Measurements from ENCODE around the gene ABCC1.
"Not testable (repeated sequence)": the region's sequence is repeated elsewhere in the genome, so short reads cannot be mapped to it uniquely, and the experiment has no call there.

The ABCC1 gene

DNA sequence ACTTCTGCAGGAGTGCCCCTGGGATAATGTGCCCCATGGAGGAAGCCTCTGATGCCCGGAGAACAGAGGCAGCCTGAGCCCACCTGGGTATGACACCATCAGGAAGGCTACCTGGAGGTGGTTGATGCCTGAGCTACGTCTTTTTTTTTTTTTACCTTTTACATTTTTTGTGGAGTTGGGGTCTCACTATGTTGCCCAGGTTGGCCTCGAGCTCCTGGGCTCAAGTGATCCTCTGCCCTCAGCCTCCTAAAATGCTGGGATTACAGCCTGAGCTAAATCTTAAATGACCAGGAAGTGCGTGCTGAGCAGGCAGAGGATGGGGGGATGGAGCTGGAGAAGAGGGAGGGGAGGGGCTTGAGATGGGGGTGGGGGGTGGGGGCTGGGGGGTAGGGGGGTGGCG is 241.1 kb downstream of the ABCC1 start:
- no peak overlapping the region for H3K4me3 ChIP-seq (ENCODE audit: low read depth, low read length)
- no peaks in the 10 kb centered on the region for H3K4me1 ChIP-seq (ENCODE audit: control insufficient read depth, insufficient read depth, low read length)
- H3K27ac ChIP-seq (ENCODE audit: extremely low read depth, low read depth, low read length), result no peak overlapping the region
- H3K9me3 ChIP-seq (ENCODE audit: control insufficient read depth, insufficient read depth, low read depth, low read length), result no peaks in the 10 kb centered on the region
- ChIA-PET CTCF (interaction anchor here (0.5 to 0.7 kb wide), 2 partner anchors 413 to 722 kb away, joined by 4 to 5 read pairs; no protein-coding TSS in a partner anchor), POLR2A (no interaction called here)
- no peaks in the 10 kb centered on the region for H3K36me3 ChIP-seq (ENCODE audit: control insufficient read depth in 2 of 2, insufficient read depth in 1 of 2, low read length in 2 of 2)
- no peak for TF ChIP-seq ZNF114 (tag by site-specific recombination; IDR thresholded peaks at IDR 0.05)
- no peak for TF ChIP-seq ZFHX2 (tag by site-specific recombination; conservative IDR thresholded peaks at IDR 0.05)
- TF ChIP-seq ZSCAN23 (tag by site-specific recombination; IDR thresholded peaks at IDR 0.05), result no peak
- TF ChIP-seq ZNF548 (tag by site-specific recombination; IDR thresholded peaks at IDR 0.05), result no peak
- TF ChIP-seq ZEB2 (tag by site-specific recombination; IDR thresholded peaks at IDR 0.05), result no peak
- TF ChIP-seq ZNF473 (tag by site-specific recombination; IDR thresholded peaks at IDR 0.05), result no peak
- no peak for TF ChIP-seq ZBTB8A (tag by site-specific recombination; IDR thresholded peaks at IDR 0.05)
- TF ChIP-seq, protein P1, sequence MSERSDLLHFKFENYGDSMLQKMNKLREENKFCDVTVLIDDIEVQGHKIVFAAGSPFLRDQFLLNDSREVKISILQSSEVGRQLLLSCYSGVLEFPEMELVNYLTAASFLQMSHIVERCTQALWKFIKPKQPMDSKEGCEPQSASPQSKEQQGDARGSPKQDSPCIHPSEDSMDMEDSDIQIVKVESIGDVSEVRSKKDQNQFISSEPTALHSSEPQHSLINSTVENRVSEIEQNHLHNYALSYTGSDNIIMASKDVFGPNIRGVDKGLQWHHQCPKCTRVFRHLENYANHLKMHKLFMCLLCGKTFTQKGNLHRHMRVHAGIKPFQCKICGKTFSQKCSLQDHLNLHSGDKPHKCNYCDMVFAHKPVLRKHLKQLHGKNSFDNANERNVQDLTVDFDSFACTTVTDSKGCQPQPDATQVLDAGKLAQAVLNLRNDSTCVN (tag by site-specific recombination; optimal IDR thresholded peaks at IDR 0.05), result no peak
- TF ChIP-seq SCRT2 (tag by site-specific recombination; IDR thresholded peaks at IDR 0.05), result no peak
- no peak for TF ChIP-seq ZNF423 (tag by site-specific recombination; IDR thresholded peaks at IDR 0.05)
- TF ChIP-seq ZNF670 (tag by site-specific recombination; IDR thresholded peaks at IDR 0.05; ENCODE audit: low read depth), result no peak
- no peak for TF ChIP-seq ZNF792 (tag by site-specific recombination; IDR thresholded peaks at IDR 0.05)
- TF ChIP-seq, protein P2, sequence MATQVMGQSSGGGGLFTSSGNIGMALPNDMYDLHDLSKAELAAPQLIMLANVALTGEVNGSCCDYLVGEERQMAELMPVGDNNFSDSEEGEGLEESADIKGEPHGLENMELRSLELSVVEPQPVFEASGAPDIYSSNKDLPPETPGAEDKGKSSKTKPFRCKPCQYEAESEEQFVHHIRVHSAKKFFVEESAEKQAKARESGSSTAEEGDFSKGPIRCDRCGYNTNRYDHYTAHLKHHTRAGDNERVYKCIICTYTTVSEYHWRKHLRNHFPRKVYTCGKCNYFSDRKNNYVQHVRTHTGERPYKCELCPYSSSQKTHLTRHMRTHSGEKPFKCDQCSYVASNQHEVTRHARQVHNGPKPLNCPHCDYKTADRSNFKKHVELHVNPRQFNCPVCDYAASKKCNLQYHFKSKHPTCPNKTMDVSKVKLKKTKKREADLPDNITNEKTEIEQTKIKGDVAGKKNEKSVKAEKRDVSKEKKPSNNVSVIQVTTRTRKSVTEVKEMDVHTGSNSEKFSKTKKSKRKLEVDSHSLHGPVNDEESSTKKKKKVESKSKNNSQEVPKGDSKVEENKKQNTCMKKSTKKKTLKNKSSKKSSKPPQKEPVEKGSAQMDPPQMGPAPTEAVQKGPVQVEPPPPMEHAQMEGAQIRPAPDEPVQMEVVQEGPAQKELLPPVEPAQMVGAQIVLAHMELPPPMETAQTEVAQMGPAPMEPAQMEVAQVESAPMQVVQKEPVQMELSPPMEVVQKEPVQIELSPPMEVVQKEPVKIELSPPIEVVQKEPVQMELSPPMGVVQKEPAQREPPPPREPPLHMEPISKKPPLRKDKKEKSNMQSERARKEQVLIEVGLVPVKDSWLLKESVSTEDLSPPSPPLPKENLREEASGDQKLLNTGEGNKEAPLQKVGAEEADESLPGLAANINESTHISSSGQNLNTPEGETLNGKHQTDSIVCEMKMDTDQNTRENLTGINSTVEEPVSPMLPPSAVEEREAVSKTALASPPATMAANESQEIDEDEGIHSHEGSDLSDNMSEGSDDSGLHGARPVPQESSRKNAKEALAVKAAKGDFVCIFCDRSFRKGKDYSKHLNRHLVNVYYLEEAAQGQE (tag by site-specific recombination; IDR thresholded peaks at IDR 0.05), result no peak
- TF ChIP-seq ZNF248 (tag by site-specific recombination; IDR thresholded peaks at IDR 0.05), result no peak
- no peak for TF ChIP-seq ZNF274 (IDR thresholded peaks at IDR 0.05; ENCODE audit: low read length)
- TF ChIP-seq ZNF274 (tag by site-specific recombination; IDR thresholded peaks at IDR 0.05; ENCODE audit: borderline replicate concordance), result no peak
- TF ChIP-seq, protein P3, sequence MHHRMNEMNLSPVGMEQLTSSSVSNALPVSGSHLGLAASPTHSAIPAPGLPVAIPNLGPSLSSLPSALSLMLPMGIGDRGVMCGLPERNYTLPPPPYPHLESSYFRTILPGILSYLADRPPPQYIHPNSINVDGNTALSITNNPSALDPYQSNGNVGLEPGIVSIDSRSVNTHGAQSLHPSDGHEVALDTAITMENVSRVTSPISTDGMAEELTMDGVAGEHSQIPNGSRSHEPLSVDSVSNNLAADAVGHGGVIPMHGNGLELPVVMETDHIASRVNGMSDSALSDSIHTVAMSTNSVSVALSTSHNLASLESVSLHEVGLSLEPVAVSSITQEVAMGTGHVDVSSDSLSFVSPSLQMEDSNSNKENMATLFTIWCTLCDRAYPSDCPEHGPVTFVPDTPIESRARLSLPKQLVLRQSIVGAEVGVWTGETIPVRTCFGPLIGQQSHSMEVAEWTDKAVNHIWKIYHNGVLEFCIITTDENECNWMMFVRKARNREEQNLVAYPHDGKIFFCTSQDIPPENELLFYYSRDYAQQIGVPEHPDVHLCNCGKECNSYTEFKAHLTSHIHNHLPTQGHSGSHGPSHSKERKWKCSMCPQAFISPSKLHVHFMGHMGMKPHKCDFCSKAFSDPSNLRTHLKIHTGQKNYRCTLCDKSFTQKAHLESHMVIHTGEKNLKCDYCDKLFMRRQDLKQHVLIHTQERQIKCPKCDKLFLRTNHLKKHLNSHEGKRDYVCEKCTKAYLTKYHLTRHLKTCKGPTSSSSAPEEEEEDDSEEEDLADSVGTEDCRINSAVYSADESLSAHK (tag by site-specific recombination; IDR thresholded peaks at IDR 0.05), result no peak
- no peak for TF ChIP-seq ZNF664 (tag by site-specific recombination; IDR thresholded peaks at IDR 0.05)
- no peak for TF ChIP-seq ZNF157 (tag by site-specific recombination; IDR thresholded peaks at IDR 0.05)
- TF ChIP-seq, protein P4, sequence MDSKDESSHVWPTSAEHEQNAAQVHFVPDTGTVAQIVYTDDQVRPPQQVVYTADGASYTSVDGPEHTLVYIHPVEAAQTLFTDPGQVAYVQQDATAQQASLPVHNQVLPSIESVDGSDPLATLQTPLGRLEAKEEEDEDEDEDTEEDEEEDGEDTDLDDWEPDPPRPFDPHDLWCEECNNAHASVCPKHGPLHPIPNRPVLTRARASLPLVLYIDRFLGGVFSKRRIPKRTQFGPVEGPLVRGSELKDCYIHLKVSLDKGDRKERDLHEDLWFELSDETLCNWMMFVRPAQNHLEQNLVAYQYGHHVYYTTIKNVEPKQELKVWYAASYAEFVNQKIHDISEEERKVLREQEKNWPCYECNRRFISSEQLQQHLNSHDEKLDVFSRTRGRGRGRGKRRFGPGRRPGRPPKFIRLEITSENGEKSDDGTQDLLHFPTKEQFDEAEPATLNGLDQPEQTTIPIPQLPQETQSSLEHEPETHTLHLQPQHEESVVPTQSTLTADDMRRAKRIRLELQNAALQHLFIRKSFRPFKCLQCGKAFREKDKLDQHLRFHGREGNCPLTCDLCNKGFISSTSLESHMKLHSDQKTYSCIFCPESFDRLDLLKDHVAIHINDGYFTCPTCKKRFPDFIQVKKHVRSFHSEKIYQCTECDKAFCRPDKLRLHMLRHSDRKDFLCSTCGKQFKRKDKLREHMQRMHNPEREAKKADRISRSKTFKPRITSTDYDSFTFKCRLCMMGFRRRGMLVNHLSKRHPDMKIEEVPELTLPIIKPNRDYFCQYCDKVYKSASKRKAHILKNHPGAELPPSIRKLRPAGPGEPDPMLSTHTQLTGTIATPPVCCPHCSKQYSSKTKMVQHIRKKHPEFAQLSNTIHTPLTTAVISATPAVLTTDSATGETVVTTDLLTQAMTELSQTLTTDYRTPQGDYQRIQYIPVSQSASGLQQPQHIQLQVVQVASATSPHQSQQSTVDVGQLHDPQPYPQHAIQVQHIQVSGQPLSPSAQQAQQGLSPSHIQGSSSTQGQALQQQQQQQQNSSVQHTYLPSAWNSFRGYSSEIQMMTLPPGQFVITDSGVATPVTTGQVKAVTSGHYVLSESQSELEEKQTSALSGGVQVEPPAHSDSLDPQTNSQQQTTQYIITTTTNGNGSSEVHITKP (tag by site-specific recombination; IDR thresholded peaks at IDR 0.05), result no peak
- TF ChIP-seq OVOL3 (tag by site-specific recombination; IDR thresholded peaks at IDR 0.05), result no peak

DNA sequence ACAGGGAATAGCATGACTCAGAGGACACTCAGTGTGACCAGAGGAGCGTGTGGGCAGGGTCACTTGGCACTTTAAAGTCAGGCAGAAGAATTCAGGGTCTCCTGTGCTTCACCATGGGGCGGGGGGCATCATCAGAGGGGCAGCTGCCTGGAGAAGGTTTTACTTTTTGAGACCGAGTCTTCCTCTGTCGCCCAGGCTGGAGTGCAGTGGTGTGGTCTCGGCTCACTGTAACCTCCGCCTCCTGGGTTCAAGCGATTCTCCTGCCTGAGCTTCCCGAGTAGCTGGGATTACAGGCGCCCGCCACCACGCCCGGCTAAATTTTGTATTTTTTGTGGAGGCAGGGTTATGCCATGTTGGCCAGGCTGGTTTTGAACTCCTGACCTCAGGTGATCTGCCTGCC is 241.6 kb downstream of the ABCC1 start:
- H3K4me1 ChIP-seq (ENCODE audit: control insufficient read depth, insufficient read depth, low read length); POLR2A ChIA-PET; H3K36me3 ChIP-seq (ENCODE audit: control insufficient read depth in 2 of 2, insufficient read depth in 1 of 2, low read length in 2 of 2); H3K4me3 ChIP-seq (ENCODE audit: low read depth, low read length); H3K9me3 ChIP-seq (ENCODE audit: control insufficient read depth, insufficient read depth, low read depth, low read length); H3K27ac ChIP-seq (ENCODE audit: extremely low read depth, low read depth, low read length); CTCF ChIA-PET: not testable (repeated sequence)
